ENCODE data around the gene BICD1.

DNA sequence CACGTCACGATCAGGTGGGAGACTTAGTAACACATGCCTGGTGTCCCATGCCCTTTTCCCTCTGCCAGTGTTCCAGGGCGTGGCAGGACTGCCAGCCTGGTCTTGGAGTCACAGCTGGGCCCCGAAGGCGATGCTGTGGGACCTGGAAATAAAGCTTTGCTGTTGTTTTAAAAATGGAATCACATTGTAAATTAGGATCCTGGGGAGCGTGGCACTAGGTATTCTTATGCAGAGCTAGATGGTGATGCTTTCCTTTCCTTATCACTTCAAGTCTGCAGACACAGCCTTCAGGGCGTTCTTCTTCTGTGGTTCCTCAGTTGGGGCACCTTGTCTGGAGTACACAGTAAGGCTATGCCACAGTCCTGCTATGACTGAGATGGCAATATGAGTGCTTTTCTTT is 64.6 kb downstream of the BICD1 start:
- TF ChIP-seq, protein P1, sequence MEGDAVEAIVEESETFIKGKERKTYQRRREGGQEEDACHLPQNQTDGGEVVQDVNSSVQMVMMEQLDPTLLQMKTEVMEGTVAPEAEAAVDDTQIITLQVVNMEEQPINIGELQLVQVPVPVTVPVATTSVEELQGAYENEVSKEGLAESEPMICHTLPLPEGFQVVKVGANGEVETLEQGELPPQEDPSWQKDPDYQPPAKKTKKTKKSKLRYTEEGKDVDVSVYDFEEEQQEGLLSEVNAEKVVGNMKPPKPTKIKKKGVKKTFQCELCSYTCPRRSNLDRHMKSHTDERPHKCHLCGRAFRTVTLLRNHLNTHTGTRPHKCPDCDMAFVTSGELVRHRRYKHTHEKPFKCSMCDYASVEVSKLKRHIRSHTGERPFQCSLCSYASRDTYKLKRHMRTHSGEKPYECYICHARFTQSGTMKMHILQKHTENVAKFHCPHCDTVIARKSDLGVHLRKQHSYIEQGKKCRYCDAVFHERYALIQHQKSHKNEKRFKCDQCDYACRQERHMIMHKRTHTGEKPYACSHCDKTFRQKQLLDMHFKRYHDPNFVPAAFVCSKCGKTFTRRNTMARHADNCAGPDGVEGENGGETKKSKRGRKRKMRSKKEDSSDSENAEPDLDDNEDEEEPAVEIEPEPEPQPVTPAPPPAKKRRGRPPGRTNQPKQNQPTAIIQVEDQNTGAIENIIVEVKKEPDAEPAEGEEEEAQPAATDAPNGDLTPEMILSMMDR (conservative IDR thresholded peaks at IDR 0.05), result no peak
- TF ChIP-seq EZH2 (IDR thresholded peaks at IDR 0.05; ENCODE audit: low read depth), result no peak

Measured in PC-9 (cell line).